Measurements from ENCODE around the gene STXBP6. TPM values are rescaled to one million over a fixed set of nuclear protein-coding genes. Genes with fewer than 3 reads are reported as not detected.

Gene STXBP6
- total and polyA plus RNA-seq, 10 of the 15 experiments (the other 5 are each of a cell fraction or from before 2014, with no cell fraction given), result 1.2 to 47.3 (median 1.9) TPM

- no peak for FAIRE-seq
- no peak for DNase-seq (ENCODE audit: low read depth, low spot score)
- POLR2A ChIA-PET, result interaction anchor here (0.6 to 3.2 kb wide), 4 partner anchors 11 to 67 kb away, joined by 3 to 15 read pairs (median 3); no protein-coding TSS in a partner anchor
- CTCF ChIA-PET, result interaction anchor here (1.1 to 3.1 kb wide), 7 partner anchors 12 to 204 kb away, joined by 3 to 7 read pairs (median 5); no protein-coding TSS in a partner anchor
- no peaks in the 10 kb centered on the region for H3K9me3 ChIP-seq (replicated peaks; ENCODE audit: control insufficient read depth, insufficient read depth, low read length)
- no peak overlapping the region for H3K27ac ChIP-seq (ENCODE audit: control insufficient read depth, insufficient read depth)
- no peak overlapping the region for H2AFZ ChIP-seq (ENCODE audit: control insufficient read depth, low read depth, low read length)
- no peaks in the 10 kb centered on the region for H3K36me3 ChIP-seq (ENCODE audit: control insufficient read depth in 2 of 2, insufficient read depth in 2 of 2, low read length in 1 of 2)
- H3K4me2 ChIP-seq (ENCODE audit: control insufficient read depth, insufficient read depth), result no peak overlapping the region
- no peak for ATAC-seq
- no peaks in the 10 kb centered on the region for H3K4me1 ChIP-seq (ENCODE audit: control insufficient read depth, insufficient read depth, low read length)
- RAD21 ChIA-PET (ENCODE audit: unreplicated experiment), result interaction anchor here (0.8 to 5.8 kb wide), 7 partner anchors 8 to 66 kb away, joined by 3 to 35 read pairs (median 6); no protein-coding TSS in a partner anchor
- WGBS (ENCODE audit: insufficient coverage, insufficient replicate concordance, low lambda C conversion rate, missing lambda C conversion rate), result 0% methylated on average over 1 of the region's 1 CpG
- SMC1A ChIA-PET (ENCODE audit: uncharacterized antibody, unreplicated experiment), result interaction anchor here (0.6 to 9.3 kb wide), 14 partner anchors 11 to 186 kb away, joined by 3 to 87 read pairs (median 4); no protein-coding TSS in a partner anchor
- H3K79me2 ChIP-seq (ENCODE audit: control insufficient read depth, insufficient read depth, low read length), result no peaks in the 10 kb centered on the region
- intact Hi-C loops (cut with micrococcal nuclease; ENCODE audit: unreplicated experiment), result no loop called here
- in situ Hi-C loops (cut with MboI), result no loop called here
- H3K27me3 ChIP-seq (replicated peaks in 1 of 2; ENCODE audit: control insufficient read depth in 2 of 2, insufficient read depth in 2 of 2, low read length in 1 of 2), result no peaks in the 10 kb centered on the region
- no peaks in the 10 kb centered on the region for H4K20me1 ChIP-seq (ENCODE audit: control insufficient read depth, insufficient read depth)
- no peak overlapping the region for H3K4me3 ChIP-seq
- no peak overlapping the region for H3K9ac ChIP-seq (ENCODE audit: control insufficient read depth, insufficient read depth, low read length)
- BruUV-seq (replicated peaks), result no TSS peak
- TF ChIP-seq SIN3A (IDR thresholded peaks at IDR 0.05; ENCODE audit: low read depth, low read length) (no peak), MXI1 (IDR thresholded peaks at IDR 0.05; ENCODE audit: low read depth, low read length) (no peak), SMC3 (IDR thresholded peaks at IDR 0.05; ENCODE audit: borderline replicate concordance, low read length) (no peak), SRF (IDR thresholded peaks at IDR 0.05; ENCODE audit: low read depth in 2 of 2, low read length in 2 of 2) (no peak), WRNIP1 (IDR thresholded peaks at IDR 0.05; ENCODE audit: borderline replicate concordance, low read depth, low read length) (no peak), ASH2L (IDR thresholded peaks at IDR 0.05; ENCODE audit: borderline replicate concordance, low read depth) (no peak), ZNF384 (IDR thresholded peaks at IDR 0.05; ENCODE audit: borderline replicate concordance, low read depth, low read length) (no peak), CEBPZ (IDR thresholded peaks at IDR 0.05; ENCODE audit: low read depth, low read length) (no peak), JUNB (IDR thresholded peaks at IDR 0.05) (no peak), ZBTB33 (IDR thresholded peaks at IDR 0.05) (no peak), KLF5 (IDR thresholded peaks at IDR 0.05; ENCODE audit: partially characterized antibody) (no peak), MLLT1 (IDR thresholded peaks at IDR 0.05) (no peak), IRF4 (IDR thresholded peaks at IDR 0.05; ENCODE audit: low read depth, low read length) (no peak)
Observed at GRCh38 chr14:24913021-24913420, 136.9 kb downstream of the STXBP6 start.
